HG02623 (cell line): Measurements from ENCODE around the gene CCNG2.
"Not testable (repeated sequence)": the region's sequence is repeated elsewhere in the genome, so short reads cannot be mapped to it uniquely, and the experiment has no call there.

ENCODE experiments used
- ATAC-seq: cut with Tn5 transposase; IDR thresholded peaks from one replicate; pipeline ENCODE4 v1.9.1; 2021; ENCODE audit warnings: moderate library complexity; ENCODE audit not compliant: unreplicated experiment

The CCNG2 gene

GRCh38 chr4:77156912-77157858 is at the start of gene CCNG2:
TSS of gene CCNG2 (plus strand) at chr4:77157207. CDS start at chr4:77158533, 1,326 bp downstream.
- ATAC-seq = peak; percentile 21

GRCh38 chr4:77110730-77111129 is 46.3 kb upstream of the CCNG2 start:
- no peak for ATAC-seq

- no peak for ATAC-seq
Measured at GRCh38 chr4:77113069-77113468, 43.9 kb upstream of the CCNG2 start.

GRCh38 chr4:77117721-77118120 is 39.3 kb upstream of the CCNG2 start:
- ATAC-seq = no peak

GRCh38 chr4:77120886-77121508 is 36.0 kb upstream of the CCNG2 start:
- no peak for ATAC-seq

GRCh38 chr4:77121736-77122240 is 35.2 kb upstream of the CCNG2 start:
- ATAC-seq = no peak

GRCh38 chr4:77122656-77123055 is 34.4 kb upstream of the CCNG2 start:
- ATAC-seq = no peak

GRCh38 chr4:77123411-77123810 is 33.6 kb upstream of the CCNG2 start:
- ATAC-seq = no peak

- ATAC-seq = no peak
Measured at GRCh38 chr4:77124576-77124975, 32.4 kb upstream of the CCNG2 start.

GRCh38 chr4:77125961-77126360 is 31.0 kb upstream of the CCNG2 start:
- ATAC-seq = no peak

GRCh38 chr4:77126809-77127208 is 30.2 kb upstream of the CCNG2 start:
- peak; percentile 90 for ATAC-seq

- peak; percentile 43 for ATAC-seq
Measured at GRCh38 chr4:77127215-77127614, 29.8 kb upstream of the CCNG2 start.

- ATAC-seq = no peak
Measured at GRCh38 chr4:77127837-77128621, 29.0 kb upstream of the CCNG2 start.

- no peak for ATAC-seq
Measured at GRCh38 chr4:77132652-77133312, 24.2 kb upstream of the CCNG2 start.

GRCh38 chr4:77137448-77137847 is 19.6 kb upstream of the CCNG2 start:
- not testable (repeated sequence) for ATAC-seq

GRCh38 chr4:77141964-77142645 is 14.9 kb upstream of the CCNG2 start:
- ATAC-seq = no peak

- no peak for ATAC-seq
Measured at GRCh38 chr4:77142646-77143028, 14.4 kb upstream of the CCNG2 start.

GRCh38 chr4:77143091-77143490 is 13.9 kb upstream of the CCNG2 start:
- ATAC-seq = no peak

- ATAC-seq = no peak
Measured at GRCh38 chr4:77145842-77146185, 11.2 kb upstream of the CCNG2 start.
